Measurements from ENCODE around the gene SMO.

GRCh38 chr7:129162732-129163131 lies 25.7 kb upstream of the SMO start:
- TF ChIP-seq POLR2AphosphoS5 (IDR thresholded peaks at IDR 0.05) (no peak), CTCF (IDR thresholded peaks at IDR 0.05) (no peak), POLR2A (IDR thresholded peaks at IDR 0.05) (no peak)
